ENCODE measurements around the gene AKNA.
"Not testable (repeated sequence)": the region's sequence is repeated elsewhere in the genome, so short reads cannot be mapped to it uniquely, and the experiment has no call there.

Gene AKNA

DNA sequence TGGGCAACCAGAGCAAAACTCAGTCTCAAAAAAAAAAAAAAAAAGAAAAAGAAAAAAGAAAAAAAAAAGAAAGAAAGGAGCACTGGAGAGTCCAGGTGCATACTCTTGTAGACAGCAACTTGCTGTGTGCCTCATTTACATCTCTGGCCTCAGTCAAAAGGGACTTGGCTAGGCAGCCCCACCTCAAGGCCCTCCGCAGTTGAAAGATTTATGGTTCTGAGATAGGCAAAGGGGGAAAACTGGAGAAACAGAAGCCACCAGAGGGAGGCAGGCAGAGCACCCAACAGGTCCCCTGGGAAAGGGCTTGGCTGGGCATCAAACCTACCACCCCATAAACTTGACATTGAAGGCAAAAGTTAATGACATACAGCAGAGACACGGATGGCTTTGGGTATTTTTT, 52.0 kb downstream of the AKNA start:
- no peak for DNase-seq

DNA sequence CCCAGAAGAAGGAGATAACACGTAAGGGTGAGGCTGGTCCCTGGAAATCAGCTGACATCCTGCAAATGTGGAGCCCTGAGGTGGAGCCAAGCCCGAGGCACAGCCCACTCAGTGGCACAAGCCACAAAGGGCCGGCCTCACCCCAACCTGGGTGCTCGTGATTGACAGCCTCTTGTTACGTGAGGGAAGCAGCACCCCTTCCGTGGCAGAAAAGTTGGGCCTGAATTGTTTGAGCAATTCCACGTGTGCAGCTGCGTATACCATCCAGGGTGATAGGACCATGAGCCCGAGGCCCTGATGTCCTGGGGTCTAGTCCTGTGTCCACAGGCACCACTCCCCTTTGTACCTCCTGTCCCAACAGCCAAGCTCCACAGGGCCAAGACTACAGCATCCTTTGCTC, 53.3 kb downstream of the AKNA start:
- DNase-seq = no peak

DNA sequence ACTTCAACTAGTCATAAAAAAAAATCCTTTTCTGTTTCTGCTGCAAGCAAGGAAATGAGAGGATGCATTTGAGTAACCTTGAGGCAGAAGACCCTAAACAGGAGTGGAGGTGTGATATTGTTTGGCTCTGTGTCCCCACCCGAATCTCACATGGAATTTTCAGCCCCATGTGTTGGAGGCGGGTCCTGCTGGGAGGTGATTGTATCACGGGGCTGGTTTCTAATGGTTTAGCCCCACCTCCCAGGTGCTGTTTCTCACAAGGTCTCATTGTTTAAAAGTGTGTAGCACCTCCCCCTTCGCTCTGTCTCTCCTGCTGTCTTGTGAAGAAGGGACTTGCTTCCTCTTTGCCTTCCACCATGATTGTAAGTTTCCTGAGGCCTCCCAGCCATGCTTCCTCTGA, 54.1 kb downstream of the AKNA start:
- DNase-seq = not testable (repeated sequence)

DNA sequence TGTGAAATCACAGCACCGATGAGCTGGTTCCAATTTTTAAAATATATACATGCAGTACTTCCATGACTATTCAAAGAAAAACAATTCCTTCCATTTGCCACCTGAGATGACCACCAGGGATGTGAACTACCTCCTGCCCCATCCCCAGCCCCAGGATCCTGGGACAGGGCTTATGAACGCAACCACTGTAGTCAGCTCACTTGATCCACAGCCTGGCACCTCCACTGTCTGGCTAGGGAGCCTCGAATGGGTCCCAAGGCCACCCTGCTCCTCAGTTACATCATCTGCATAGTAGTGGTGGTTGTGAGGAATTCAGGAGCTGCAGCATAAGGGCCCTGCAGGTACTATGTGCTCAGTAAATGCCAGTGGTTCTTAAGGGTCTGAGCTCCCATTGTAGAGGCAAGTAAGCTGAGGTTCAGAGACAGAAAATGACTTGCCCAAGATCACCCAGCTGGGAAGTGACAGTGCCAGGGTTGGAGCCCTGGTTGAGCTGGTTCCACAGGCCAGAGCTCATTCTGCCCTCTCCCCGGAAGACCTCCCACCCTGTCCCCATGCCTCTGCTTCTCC, 55.2 kb downstream of the AKNA start:
- not testable (repeated sequence) for DNase-seq

DNA sequence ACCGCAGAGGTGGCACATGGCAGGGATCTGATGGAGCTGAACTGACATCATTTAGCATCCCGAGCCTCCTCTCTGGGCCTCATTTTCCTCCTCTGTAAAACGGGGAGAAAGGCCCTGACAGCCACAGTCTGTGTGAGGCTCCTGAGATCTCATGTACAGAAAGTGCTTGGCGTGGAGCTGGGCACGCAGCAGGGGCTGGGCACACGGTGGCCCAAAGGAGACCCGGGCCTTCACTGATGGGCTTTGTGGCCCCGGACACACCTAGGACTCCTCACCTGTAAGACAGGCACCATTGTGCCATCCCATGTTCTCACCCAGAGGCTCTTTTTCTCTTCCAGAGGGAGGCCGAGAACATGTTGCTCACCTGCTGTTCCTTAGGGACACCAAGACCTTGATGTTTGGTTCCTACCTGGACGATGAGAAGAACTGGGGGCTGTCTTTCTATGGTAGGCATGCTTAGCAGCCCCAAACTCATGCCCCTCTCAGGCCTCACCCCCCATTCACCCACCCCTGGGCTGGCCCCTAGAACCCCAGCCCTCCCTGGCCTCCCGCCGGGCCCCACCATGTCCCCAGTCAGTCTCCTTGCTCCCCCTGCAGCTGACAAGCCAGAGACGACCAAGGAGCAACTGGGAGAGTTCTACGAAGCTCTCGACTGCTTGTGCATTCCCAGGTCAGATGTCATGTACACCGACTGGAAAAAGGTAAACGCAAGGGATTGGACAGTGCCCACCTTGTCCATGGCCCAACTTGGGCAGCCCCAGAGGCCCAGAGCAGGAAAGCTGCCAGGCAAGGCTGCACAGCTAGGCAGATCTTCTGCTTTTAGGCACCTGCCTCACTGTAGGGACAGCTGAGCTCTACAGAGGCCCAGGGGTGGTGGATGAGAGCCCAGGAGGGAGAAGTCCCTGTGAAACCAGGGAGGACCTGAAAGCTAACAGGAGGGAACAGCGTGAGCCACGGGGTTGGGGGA, 56.3 kb downstream of the AKNA start:
- not testable (repeated sequence) for DNase-seq

DNA sequence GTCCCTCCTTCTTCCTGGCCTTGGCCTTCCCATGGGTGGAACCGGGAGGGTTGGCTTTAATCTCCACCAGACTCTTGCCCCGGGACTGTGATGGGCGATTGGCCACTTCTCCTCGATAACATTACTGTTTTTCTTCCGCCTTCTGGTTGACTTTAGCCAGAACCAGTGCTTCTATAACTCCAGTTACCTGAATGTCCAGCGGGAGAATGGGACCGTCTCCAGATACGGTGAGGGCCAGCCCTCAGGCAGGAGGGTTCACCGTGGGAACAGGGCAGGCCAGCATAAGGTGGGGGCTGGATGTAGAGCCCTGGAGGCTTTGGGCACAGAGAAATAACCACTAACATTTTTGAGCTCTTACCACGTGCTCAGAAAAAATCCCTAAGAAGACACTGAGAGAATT, 57.1 kb downstream of the AKNA start:
- DNase-seq = no peak

DNA sequence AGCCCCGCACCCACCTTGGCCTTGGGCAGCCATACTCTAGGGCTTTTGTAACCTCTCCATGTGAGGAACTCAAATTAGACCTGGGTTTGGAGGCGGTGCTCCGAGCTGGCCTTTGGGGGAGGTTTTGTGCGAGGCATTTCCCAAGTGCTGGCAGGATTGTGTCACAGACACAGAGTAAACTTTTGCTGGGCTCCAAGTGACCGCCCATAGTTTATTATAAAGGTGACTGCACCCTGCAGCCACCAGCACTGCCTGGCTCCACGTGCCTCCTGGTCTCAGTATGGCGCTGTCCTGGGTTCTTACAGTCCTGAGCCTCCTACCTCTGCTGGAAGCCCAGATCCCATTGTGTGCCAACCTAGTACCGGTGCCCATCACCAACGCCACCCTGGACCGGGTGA, 58.2 kb downstream of the AKNA start, which contains the start of gene ORM2:
TSS of gene ORM2 (plus strand) at position 245 of the 398 bp plus-strand sequence. CDS start at position 281, 36 bp downstream.
- DNase-seq = not testable (repeated sequence)

DNA sequence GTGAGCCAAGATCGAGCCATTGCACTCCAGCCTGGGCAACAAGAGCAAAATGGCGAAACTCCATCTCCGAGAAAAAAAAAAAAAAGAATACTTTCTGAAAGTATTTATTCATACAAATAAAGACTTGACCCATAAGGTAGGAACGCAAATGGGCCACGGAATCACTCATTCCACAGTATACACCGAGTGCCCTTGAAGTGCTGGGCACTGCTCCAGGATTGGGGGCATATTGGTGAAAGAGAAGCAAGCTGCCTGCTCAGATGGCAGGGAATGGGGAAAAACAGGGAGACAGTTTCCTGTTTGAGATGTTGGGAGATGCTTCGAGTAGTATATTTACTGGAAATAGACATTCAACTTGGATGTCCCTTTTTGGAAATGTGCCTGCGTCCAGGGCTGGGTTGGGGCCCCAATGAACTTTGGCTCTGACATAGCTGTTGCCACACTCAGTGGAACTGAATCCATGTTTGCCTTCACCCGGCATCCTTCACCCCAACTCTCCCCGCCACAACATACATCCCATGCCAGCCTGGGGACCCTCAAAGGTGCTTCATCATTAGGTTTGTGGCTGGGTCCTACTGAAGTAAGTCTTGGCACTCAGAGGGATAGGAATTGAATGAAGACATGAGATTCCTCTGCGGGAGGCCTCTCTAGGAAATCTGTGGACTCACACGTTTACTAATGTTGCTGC, 58.7 kb downstream of the AKNA start:
- not testable (repeated sequence) for DNase-seq

DNA sequence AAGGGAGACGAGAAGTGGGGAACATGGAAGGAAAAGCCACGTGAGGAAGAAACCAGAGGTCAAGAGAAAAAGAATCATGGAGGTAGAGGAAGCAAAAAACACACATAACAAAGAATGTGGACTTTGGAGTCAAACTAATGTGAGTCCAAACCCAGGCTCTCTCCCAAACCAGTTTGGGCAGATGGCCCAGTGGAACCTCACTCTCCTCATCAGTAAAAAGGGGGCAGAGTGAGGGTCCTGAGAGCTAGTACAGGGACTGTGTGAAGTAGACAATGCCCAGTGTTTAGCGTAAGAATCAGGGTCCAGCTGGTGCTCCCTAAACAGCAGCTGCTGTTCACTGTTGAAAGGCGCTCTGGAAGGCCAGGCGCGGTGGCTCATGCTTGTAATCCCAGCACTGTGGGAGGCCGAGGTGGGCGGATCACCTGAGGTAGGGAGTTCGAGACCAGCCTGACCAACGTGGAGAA, 59.4 kb downstream of the AKNA start:
- DNase-seq = not testable (repeated sequence)

DNA sequence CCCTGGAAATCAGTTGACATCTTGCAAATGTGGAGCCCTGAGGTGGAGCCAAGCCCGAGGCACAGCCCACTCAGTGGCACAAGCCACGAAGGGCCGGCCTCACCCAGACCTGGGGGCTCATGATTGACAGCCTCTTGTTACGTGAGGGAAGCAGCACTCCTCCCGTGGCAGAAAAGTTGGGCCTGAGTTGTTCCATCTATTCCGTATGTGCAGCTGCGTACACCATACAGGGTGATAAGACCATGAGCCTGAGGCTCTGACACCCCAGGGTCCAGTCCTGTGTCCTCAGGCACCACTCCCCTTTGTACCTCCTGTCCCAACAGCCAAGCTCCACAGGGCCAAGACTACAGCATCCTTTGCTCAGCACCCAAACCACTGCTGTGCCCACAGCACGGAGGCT, 60.0 kb downstream of the AKNA start:
- no peak for DNase-seq

DNA sequence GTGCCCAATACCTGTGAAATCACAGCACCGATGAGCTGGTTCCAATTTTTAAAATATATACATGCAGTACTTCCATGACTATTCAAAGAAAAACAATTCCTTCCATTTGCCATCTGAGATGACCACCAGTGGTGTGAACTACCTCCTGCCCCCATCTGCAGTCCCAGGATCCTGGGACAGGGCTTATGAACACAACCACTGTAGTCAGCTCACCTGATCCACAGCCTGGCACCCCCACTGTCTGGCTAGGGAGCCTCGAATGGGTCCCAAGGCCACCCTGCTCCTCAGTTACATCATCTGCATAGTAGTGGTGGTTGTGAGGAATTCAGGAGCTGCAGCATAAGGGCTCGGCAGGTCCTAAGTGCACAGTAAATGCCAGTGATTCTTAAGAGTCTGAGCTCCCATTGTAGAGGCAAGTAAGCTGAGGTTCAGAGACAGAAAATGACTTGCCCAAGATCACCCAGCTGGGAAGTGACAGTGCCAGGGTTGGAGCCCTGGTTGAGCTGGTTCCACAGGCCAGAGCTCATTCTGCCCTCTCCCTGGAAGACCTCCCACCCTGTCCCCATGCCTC, 62.0 kb downstream of the AKNA start:
- DNase-seq = not testable (repeated sequence)

DNA sequence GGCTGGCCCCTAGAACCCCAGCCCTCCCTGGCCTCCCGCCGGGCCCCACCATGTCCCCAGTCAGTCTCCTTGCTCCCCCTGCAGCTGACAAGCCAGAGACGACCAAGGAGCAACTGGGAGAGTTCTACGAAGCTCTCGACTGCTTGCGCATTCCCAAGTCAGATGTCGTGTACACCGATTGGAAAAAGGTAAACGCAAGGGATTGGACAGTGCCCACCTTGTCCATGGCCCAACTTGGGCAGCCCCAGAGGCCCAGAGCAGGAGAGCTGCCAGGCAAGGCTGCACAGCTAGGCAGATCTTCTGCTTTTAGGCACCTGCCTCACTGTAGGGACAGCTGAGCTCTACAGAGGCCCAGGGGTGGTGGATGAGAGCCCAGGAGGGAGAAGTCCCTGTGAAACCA, 62.8 kb downstream of the AKNA start:
- not testable (repeated sequence) for DNase-seq

DNA sequence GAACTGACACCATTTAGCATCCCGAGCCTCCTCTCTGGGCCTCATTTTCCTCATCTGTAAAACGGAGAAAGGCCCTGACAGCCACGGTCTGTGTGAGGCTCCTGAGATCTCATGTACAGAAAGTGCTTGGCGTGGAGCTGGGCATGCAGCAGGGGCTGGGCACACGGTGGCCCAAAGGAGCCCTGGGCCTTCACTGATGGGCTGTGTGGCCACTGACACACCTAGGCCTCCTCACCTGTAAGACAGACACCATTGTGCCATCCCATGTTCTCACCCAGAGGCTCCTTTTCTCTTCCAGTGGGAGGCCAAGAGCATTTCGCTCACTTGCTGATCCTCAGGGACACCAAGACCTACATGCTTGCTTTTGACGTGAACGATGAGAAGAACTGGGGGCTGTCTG, 63.3 kb downstream of the AKNA start:
- no peak for DNase-seq

DNA sequence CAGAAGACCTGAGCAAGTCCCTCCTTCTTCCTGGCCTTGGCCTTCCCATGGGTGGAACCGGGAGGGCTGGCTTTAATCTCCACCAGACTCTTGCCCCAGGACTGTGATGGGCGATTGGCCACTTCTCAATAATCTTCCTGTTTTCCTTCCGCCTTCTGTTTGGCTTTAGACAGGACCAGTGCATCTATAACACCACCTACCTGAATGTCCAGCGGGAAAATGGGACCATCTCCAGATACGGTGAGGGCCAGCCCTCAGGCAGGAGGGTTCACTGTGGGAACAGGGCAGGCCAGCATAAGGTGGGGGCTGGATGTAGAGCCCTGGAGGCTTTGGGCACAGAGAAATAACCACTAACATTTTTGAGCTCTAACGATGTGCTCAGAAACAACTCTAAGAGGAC, 63.9 kb downstream of the AKNA start:
- DNase-seq = not testable (repeated sequence)

DNA sequence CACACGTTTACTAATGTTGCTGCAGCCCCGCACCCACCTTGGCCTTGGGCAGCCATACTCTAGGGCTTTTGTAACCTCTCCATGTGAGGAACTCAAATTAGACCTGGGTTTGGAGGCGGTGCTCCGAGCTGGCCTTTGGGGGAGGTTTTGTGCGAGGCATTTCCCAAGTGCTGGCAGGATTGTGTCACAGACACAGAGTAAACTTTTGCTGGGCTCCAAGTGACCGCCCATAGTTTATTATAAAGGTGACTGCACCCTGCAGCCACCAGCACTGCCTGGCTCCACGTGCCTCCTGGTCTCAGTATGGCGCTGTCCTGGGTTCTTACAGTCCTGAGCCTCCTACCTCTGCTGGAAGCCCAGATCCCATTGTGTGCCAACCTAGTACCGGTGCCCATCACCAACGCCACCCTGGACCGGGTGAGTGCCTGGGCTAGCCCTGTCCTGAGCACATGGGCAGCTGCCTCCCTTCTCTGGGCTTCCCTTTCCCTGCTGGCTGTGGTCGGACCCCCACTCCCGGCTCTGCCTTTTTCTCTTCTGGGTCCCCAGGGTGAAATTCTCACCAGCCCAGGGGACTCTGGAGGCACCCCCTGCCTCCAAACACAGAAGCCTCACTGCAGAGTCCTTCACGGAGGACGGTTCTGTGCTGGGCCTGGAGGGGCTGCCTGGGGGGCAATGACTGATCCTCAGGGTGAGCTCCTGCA, 64.8 kb downstream of the AKNA start, which contains the start of gene ORM1:
TSS of gene ORM1 (plus strand) at position 268 of the 701 bp plus-strand sequence. CDS start at position 304, 36 bp downstream.
- DNase-seq = not testable (repeated sequence)

DNA sequence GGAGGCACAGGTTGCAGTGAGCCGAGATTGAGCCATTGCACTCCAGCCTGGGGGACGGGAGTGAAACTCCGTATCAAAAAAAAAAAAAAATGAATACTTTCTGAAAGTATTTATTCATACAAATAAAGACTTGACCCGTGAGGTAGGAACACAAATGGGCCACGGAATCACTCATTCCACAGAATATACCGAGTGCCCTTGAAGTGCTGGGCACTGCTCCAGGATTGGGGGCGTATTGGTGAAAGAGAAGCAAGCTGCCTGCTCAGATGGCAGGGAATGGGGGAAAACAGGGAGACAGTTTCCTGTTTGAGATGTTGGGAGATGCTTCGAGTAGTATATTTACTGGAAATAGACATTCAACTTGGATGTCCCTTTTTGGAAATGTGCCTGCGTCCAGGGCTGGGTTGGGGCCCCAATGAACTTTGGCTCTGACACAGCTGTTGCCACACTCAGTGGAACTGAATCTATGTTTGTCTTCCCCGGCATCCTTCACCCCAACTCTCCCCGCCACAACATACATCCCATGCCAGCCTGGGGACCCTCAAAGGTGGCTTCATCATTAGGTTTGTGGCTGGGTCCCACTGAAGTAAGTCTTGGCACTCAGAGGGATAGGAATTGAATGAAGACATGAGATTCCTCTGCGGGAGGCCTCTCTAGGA, 65.5 kb downstream of the AKNA start:
- DNase-seq = not testable (repeated sequence)

DNA sequence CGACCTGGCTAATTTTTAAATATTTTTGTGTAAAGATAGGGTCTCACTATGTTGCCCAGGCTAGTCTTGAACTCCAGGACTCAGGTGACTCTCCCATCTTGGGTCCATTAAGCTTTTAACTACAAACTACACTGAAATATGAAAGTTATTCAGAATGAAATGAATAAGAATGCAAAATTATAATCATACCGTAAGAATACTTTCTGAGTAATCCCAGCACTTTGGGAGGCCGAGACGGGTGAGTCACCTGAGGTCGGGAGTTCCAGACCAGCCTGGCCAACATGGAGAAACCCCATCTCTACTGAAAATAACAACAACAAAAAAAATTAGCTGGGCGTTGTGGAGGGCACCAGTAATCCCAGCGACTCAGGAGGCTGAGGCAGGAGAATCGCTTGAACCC, 66.0 kb downstream of the AKNA start:
- no peak for DNase-seq

DNA sequence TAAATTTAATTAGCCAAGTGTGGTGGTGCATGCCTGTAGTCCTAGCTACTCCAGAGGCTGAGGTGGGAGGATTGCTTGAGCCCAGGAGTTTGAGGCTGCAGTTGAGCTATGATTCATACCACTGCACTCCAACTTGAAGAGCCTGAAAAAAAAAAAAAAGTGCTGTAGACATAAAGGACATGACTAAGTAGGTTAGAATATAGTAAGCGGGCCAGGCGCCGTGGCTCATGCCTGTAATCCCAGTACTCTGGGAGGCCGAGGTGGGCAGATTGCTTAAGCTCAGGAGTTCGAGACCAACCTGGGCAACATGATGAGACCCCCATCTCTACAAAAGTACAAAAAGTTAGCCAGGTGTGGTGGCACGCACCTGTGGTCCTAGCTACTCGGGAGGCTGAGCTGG, 67.1 kb downstream of the AKNA start:
- not testable (repeated sequence) for DNase-seq

DNA sequence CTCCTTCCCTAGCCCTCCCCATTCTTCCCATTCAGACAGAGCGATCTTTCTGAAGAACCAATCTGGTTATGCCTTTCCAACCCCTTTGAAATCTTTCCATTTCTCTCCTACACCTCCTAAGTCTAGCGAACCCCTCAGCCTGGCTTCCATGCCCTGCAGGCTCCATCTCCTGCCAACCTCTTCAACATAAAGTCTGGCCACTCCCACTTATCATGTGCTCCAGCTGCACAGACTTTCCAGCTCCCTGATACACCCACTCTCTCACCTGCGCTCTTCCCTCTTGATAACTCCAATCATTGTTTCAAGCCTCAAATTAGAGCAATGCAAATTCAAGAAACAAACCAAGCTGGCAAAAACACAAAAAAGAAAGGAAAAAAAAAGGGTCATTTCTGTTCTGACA, 68.6 kb downstream of the AKNA start:
- no peak for DNase-seq

DNA sequence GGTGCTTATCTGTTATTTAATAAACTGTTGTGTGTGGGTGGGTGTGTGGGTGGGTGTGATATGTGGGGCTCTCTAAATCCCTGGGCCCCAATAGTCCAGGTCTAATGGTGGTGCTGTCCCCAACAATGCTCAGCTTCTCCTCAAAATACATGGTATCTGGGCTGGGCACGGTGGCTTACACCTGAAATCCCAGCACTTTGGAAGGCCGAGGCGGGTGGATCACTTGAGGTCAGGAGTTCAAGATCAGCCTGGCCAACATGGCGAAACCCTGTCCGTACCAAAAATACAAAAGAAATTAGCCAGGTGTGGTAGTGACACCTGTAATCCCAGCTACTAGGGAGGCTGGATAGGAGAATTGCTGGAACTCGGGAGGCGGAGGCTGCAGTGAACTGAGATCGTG, 69.4 kb downstream of the AKNA start:
- no peak for DNase-seq

DNA sequence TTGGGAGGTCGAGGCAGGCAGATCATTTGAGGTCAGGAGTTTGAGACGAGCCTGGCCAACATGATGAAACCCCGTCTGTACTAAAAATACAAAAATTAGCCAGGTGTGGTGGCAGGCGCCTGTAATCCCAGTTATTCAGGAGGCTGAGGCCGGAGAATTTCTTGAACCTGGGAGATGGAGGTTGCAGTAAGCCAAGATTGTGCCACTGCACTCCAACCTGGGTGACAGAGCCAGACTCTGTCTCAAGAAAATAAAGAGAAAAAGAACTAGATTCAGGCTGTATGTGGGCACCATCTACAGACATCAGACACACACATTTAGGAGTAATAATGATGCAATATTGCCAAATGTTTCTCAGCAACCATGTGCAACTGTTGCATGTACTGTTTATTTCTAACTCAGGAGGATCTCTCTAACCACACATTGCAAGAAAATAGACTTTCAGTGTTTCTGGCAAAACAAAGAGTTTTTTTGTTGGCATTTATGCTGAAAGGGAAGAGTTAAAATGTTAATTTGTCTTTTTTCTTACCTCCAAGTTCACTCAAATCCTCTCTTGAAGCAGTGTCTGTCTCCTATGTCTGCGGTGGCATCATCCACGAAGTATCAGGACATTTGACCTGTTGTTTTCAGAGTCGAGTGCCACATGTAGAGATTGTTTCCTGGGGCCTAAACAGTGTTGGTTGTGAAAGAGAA, 70.0 kb downstream of the AKNA start:
- DNase-seq = no peak
